Mucosa of descending colon (tissue), 3 donors: ENCODE results near the gene ZNF586. TPM values are rescaled to one million over a fixed set of nuclear protein-coding genes. Genes with fewer than 3 reads are reported as not detected.

ENCODE experiments used
- ATAC-seq: fragments of 200-7000 bp; cut with Tn5 transposase; one replicate; pipeline ENCODE4 v1.9.1; 2020; ENCODE audit warnings: mild to moderate bottlenecking, moderate library complexity
- DNase-seq, 3 donors: peaks; one replicate each; pipeline ENCODE4 v3.0.0-alpha.2; 2020
- H3K36me3 ChIP-seq: fragments of 200-600 bp; one replicate; pipeline ENCODE4 v1.8.0; 2021; ENCODE audit warnings: low read depth, mild to moderate bottlenecking
- H3K4me1 ChIP-seq: fragments of 200-600 bp; one replicate; pipeline ENCODE4 v1.8.0; 2021; ENCODE audit warnings: low read depth, mild to moderate bottlenecking
- H3K4me3 ChIP-seq: fragments of 200-600 bp; one replicate; pipeline ENCODE4 v1.8.0; 2021; ENCODE audit warnings: mild to moderate bottlenecking
- H3K9me3 ChIP-seq: fragments of 200-600 bp; one replicate; pipeline ENCODE4 v1.8.0; 2021; ENCODE audit warnings: mild to moderate bottlenecking
- intact Hi-C, 2 donors: fragments of 100-400 bp; cut with DNase I in 1 of 2; cut with micrococcal nuclease in 1 of 2; formaldehyde crosslinking; loops; one replicate each; pipeline versions ENCODE4 v1.11.0 to v1.11.1; 2022; cut with DNase I, micrococcal nuclease
- total RNA-seq, 3 donors: library from RNA; stranded (reverse); fragmentation: NEBNext Ultra II Directional in 2 of 3; extraction: Animal tissue kit (Norgen Biotek cat#: 25700) in 2 of 3; gene quantifications; one replicate each; pipeline versions ENCODE4 v1.2.1 to v1.2.4, GENCODE V29; 2021 to 2023
- TF ChIP-seq, protein P1 (sequence below): fragments of 200-600 bp; IDR thresholded peaks from one replicate; pipeline ENCODE4 v1.8.0; 2022; ENCODE audit warnings: antibody characterized with exemption, mild to moderate bottlenecking
- donor health status: DM: no; HTN: no; CAD: no; lungs with moderate emphysema.
- donor health status: DM: no; HTN: no; CAD: no.
- donor health status: DM: no; HTN: yes; CAD: no.

The ZNF586 gene
- total RNA-seq, 3 donors from 2014 or later, result 16.4 to 25.2 (median 20.4) TPM

DNA sequence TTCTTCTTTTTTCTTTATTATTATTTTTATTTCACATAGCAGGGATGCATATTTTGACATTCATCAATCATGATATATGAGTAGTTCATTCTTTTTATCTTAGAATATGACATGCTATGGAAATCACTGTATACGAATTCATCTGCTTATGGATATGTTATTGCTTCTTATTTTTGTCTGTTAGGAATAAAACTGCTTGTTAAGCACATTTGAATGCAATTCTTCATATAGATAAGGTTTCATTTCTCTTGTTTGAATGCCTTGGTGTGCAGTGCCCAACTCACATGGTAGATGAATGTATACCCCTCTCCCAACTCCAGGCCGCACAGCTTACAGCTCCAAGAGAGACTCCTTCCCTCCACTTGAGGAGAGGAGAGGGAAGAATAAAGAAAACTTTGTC, 11.5 kb upstream of the ZNF586 start:
- ATAC-seq, result no peak
- DNase-seq, result no peak
- peaks cover 13% of the 10 kb centered on the region for H3K36me3 ChIP-seq
- H3K4me1 ChIP-seq, result no peaks in the 10 kb centered on the region
- H3K9me3 ChIP-seq, result peaks cover 66% of the 10 kb centered on the region
- no peak overlapping the region for H3K4me3 ChIP-seq
- TF ChIP-seq, protein P1, sequence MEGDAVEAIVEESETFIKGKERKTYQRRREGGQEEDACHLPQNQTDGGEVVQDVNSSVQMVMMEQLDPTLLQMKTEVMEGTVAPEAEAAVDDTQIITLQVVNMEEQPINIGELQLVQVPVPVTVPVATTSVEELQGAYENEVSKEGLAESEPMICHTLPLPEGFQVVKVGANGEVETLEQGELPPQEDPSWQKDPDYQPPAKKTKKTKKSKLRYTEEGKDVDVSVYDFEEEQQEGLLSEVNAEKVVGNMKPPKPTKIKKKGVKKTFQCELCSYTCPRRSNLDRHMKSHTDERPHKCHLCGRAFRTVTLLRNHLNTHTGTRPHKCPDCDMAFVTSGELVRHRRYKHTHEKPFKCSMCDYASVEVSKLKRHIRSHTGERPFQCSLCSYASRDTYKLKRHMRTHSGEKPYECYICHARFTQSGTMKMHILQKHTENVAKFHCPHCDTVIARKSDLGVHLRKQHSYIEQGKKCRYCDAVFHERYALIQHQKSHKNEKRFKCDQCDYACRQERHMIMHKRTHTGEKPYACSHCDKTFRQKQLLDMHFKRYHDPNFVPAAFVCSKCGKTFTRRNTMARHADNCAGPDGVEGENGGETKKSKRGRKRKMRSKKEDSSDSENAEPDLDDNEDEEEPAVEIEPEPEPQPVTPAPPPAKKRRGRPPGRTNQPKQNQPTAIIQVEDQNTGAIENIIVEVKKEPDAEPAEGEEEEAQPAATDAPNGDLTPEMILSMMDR, result no peak
- intact Hi-C loops, result no loop called here

DNA sequence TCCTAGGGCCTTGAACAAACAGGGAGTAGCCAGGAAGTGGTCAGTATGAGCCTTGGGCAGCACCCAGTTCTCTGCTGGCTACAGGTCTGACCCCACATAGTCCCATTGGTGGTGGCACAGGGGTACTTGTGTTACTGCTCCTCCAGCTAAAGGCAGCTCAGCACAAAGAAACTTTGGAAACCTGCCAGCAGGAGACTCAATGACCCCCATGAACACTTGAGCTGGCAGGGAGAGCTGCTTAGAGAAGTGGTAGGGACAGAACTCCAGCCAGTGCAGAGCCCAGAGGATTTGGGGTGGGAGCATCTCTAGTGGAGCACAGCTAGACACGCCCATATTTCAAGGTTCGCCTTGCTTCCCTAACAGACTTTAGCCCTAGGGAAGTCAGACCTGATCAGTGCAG, 10.4 kb upstream of the ZNF586 start:
- Histone ChIP-seq H3K4me3 (no peak overlapping the region), H3K9me3 (peaks cover 57% of the 10 kb centered on the region), H3K36me3 (peaks cover 1% of the 10 kb centered on the region), H3K4me1 (no peaks in the 10 kb centered on the region)
- no peak for ATAC-seq
- intact Hi-C loops, result no loop called here
- TF ChIP-seq, protein P1, result no peak
- DNase-seq, result no peak

DNA sequence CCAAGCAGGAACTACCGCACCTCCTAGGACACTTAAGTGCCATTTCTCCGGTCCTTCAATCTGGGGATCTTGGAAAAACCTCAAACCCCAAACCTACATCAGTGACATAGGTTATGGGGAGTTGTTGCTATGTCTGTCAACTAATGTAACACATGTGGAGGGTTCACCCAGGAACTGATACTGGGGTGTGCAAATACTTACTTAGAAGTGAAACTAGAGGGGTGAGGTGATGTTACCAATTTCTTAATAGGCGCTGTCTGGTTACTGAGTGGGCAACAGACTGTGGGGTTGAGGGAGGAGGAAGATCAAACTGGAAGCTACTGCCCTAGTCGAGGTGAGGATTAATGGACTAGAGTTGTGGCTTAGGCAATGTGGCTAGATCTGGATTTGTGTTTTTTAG, 1.9 kb downstream of the ZNF586 start:
- Histone ChIP-seq H3K9me3 (peaks cover 44% of the 10 kb centered on the region), H3K36me3 (no peaks in the 10 kb centered on the region), H3K4me1 (peaks cover 7% of the 10 kb centered on the region), H3K4me3 (no peak overlapping the region)
- ATAC-seq (no peak), DNase-seq (no peak)
- TF ChIP-seq, protein P1, result no peak
- intact Hi-C loops, result no loop called here

DNA sequence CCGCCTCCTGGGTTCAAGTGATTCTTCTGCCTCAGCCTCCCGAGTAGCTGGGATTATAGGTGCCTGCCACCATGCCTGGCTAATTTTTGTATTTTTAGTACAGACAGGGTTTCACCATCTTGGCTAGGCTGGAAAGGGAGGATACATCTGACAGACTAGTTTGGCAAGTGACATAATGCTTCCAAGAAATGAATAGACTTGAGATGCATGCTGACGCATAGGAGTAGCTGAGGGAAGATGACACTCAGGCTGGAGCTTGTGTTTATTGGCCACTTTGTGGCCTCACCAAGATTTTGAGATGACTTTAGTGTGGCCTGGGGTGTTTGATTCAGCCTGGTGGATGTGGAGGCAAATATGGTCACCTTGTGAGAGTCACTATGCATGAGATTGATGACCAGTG, 4.0 kb downstream of the ZNF586 start:
- peaks cover 7% of the 10 kb centered on the region for H3K4me1 ChIP-seq
- no peak for ATAC-seq
- no peak overlapping the region for H3K4me3 ChIP-seq
- TF ChIP-seq, protein P1, result no peak
- peaks cover 61% of the 10 kb centered on the region for H3K9me3 ChIP-seq
- intact Hi-C loops, result no loop called here
- no peak for DNase-seq
- peaks cover 3% of the 10 kb centered on the region for H3K36me3 ChIP-seq

DNA sequence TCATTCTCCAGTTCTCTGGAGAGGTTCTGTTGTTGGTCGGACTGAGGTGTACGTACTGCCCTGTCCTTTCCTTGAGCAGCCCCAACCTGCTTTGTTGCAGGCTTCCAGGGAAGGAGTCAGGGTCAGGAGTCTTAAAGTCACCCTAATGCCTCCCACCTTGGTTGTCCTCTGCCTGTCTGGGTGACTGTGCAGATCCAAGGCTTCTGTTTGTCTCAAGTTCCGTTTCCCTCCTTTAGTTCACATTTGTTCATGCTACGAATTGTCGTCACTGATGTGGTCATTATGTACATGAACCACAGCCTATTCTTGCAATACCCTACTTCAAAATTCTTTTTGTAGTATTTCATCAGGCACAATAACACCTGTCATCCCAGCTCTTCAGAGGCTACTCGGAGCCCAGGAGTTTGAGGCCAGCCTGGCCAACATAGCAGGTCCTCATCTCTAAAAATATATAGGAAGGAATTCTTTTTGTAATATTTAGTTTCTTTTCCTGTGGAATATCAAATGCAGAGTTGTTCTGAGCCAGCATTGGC, 7.4 kb downstream of the ZNF586 start:
- Histone ChIP-seq H3K4me1 (no peaks in the 10 kb centered on the region), H3K36me3 (peaks cover 10% of the 10 kb centered on the region), H3K4me3 (no peak overlapping the region), H3K9me3 (peaks cover 90% of the 10 kb centered on the region)
- ATAC-seq (no peak), DNase-seq (no peak)
- TF ChIP-seq, protein P1, result no peak
- intact Hi-C loops, result no loop called here

DNA sequence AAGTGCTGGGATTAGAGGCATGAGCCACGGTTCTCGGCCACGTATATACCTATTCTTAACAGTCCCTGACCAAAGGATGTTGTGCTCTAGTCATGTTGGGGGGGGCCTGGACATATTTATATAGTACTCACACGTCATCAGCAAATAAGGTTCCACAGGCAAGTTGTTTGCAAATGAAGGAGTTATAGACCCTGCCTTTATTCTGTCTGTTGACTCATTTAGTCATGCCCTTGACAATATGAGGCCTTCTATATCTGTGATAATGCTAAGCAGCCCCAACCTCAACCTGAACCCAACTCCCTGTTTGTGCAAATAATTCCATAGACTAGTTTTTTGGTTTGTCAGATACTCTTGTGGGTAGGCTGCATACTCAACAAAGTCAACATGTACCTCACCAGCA, 8.9 kb downstream of the ZNF586 start:
- no peaks in the 10 kb centered on the region for H3K4me1 ChIP-seq
- TF ChIP-seq, protein P1, result no peak
- ATAC-seq (no peak), DNase-seq (no peak)
- H3K4me3 ChIP-seq, result no peak overlapping the region
- peaks cover 10% of the 10 kb centered on the region for H3K36me3 ChIP-seq
- intact Hi-C loops, result no loop called here
- H3K9me3 ChIP-seq, result peaks cover 97% of the 10 kb centered on the region
